Measurements from ENCODE around the gene DNASE1L3. TPM values are rescaled to one million over a fixed set of nuclear protein-coding genes. Genes with fewer than 3 reads are reported as not detected.

Gene DNASE1L3
- total and polyA plus RNA-seq, 2 of the 13 experiments (the other 11 are each of a cell fraction or from before 2014, with no cell fraction given): 0.86 to 1.7 TPM

DNA sequence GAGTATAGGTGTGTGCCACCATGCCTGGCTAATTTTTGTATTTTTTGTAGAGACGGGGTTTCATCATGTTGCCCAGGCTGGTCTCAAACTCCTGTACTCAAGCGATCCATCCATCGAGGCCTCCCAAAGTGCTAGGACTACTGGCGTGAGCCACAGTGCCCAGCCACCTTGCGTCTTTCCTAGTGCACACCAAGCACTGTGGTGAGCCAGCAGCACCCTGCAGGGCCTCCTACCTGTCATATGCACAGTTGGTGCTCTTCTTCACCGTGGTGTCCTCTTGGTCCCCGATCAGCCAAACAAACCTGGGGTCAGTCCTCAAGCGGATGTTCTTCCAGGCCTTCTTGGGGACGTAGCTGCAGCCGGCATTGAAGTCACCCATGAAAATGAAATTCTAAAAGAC is 13.2 kb downstream of the DNASE1L3 start:
- TF ChIP-seq, protein P1, sequence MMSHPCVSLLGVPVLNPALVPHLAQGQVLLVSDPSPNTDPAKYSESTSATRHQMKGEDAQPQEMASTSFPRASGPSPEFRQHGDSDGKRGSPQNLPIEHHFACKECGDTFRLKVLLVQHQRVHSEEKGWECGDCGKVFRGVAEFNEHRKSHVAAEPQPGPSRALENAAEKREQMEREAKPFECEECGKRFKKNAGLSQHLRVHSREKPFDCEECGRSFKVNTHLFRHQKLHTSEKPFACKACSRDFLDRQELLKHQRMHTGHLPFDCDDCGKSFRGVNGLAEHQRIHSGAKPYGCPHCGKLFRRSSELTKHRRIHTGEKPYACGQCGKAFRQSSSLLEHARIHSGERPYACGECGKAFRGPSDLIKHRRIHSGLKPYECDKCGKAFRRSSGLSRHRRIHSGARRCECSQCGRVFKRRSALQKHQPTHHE (CRISPR knock-in tag; IDR thresholded peaks at IDR 0.05; ENCODE audit: borderline replicate concordance): no peak
- TF ChIP-seq ZNF687 (CRISPR knock-in tag; IDR thresholded peaks at IDR 0.05) (peak; percentile 45), ZBTB38 (CRISPR knock-in tag; IDR thresholded peaks at IDR 0.05) (peak; percentile 62; the same call in 1 of the 2 replicates)
- H3K36me3 ChIP-seq (replicated peaks in 1 of 2; ENCODE audit: control insufficient read depth in 1 of 2, insufficient read depth in 2 of 2, low read length in 2 of 2): no peaks in the 10 kb centered on the region
- no peaks in the 10 kb centered on the region for H3K9me3 ChIP-seq (ENCODE audit: low read length)
- 95% methylated on average over 10 of the region's 10 CpGs for WGBS (ENCODE audit: low lambda C conversion rate)
- no peaks in the 10 kb centered on the region for H4K20me1 ChIP-seq (ENCODE audit: insufficient read depth, low read length)
- H3K4me1 ChIP-seq (ENCODE audit: insufficient read depth, low read length): peaks cover 89% of the 10 kb centered on the region
- ChIA-PET POLR2A (no interaction called here), CTCF (ENCODE audit: low intra/inter-chr PET ratio, low total read pairs) (no interaction called here)
- H3K27me3 ChIP-seq (ENCODE audit: control insufficient read depth in 1 of 2, insufficient read depth in 2 of 2, low read length in 2 of 2): no peaks in the 10 kb centered on the region
- intact Hi-C loops (cut with micrococcal nuclease; ENCODE audit: unreplicated experiment) (no loop called here), in situ Hi-C loops (cut with HindIII; ENCODE audit: extremely low pct_ligation_motif_present, low pct_unique_long_range_greater_than_20kb) (no loop called here)
- H3K79me2 ChIP-seq (ENCODE audit: insufficient read depth, low read length): no peaks in the 10 kb centered on the region
- ATAC-seq (no peak), DNase-seq (ENCODE audit: low spot score) (no peak), FAIRE-seq (no peak)
- no peak overlapping the region for H3K4me2 ChIP-seq (ENCODE audit: low read depth, low read length)
- H3K4me3 ChIP-seq (replicated peaks in 1 of 3; ENCODE audit: insufficient read depth in 1 of 3, low read depth in 2 of 3, low read length in 3 of 3): no peak overlapping the region
- BruUV-seq (replicated peaks): no TSS peak
- H3K27ac ChIP-seq (ENCODE audit: extremely low read length, insufficient read depth, low read length): no peak overlapping the region
- H2AFZ ChIP-seq (ENCODE audit: low read length): no peak overlapping the region
- no peak overlapping the region for H3K9ac ChIP-seq (ENCODE audit: insufficient read depth, low read depth, low read length)
